Panc1 (cell line): Measurements from ENCODE around the gene THAP4.

ENCODE experiments used
- POLR2AphosphoS5 ChIP-seq: IDR thresholded peaks from 2 replicates; pipeline ENCODE4 v1.6.1; 2012; ENCODE audit warnings: mild to moderate bottlenecking, low read depth, low read length, moderate library complexity
- TF ChIP-seq, protein P1 (sequence below): fragments of 450-650 bp; IDR thresholded peaks from 2 replicates; pipeline ENCODE4 v1.5.1; 2017; ENCODE audit warnings: mild to moderate bottlenecking

GRCh38 chr2:241564596-241565410 is 72.2 kb downstream of the THAP4 start:
- no peak for TF ChIP-seq POLR2AphosphoS5
- TF ChIP-seq, protein P1, sequence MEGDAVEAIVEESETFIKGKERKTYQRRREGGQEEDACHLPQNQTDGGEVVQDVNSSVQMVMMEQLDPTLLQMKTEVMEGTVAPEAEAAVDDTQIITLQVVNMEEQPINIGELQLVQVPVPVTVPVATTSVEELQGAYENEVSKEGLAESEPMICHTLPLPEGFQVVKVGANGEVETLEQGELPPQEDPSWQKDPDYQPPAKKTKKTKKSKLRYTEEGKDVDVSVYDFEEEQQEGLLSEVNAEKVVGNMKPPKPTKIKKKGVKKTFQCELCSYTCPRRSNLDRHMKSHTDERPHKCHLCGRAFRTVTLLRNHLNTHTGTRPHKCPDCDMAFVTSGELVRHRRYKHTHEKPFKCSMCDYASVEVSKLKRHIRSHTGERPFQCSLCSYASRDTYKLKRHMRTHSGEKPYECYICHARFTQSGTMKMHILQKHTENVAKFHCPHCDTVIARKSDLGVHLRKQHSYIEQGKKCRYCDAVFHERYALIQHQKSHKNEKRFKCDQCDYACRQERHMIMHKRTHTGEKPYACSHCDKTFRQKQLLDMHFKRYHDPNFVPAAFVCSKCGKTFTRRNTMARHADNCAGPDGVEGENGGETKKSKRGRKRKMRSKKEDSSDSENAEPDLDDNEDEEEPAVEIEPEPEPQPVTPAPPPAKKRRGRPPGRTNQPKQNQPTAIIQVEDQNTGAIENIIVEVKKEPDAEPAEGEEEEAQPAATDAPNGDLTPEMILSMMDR: no peak
